WTC11 (cell line): Measurements from ENCODE around the gene NBEA.

ENCODE experiments used
- ATF1 ChIP-seq: sonication (generic); formaldehyde crosslinking; IDR thresholded peaks from 2 replicates; pipeline ENCODE4 v1.8.1; 2023; ENCODE audit warnings: mild to moderate bottlenecking, moderate library complexity, missing genetic modification reagents
- CBFB ChIP-seq: sonication (generic); formaldehyde crosslinking; IDR thresholded peaks from 2 replicates; pipeline ENCODE4 v1.8.1; 2022; ENCODE audit warnings: mild to moderate bottlenecking, low read depth, missing genetic modification reagents
- CREB1 ChIP-seq: sonication (generic); formaldehyde crosslinking; IDR thresholded peaks from 2 replicates; pipeline ENCODE4 v1.8.0; 2023; ENCODE audit warnings: mild to moderate bottlenecking, missing genetic modification reagents
- GRHL2 ChIP-seq: fragments of 250-450 bp; sonication (Bioruptor Pico); IDR thresholded peaks from 2 replicates; pipeline ENCODE4 v1.8.0; 2022; ENCODE audit warnings: mild to moderate bottlenecking, moderate library complexity; ENCODE audit not compliant: insufficient replicate concordance, severe bottlenecking
- NR1H2 ChIP-seq: sonication (generic); formaldehyde crosslinking; IDR thresholded peaks from 2 replicates; pipeline ENCODE4 v1.9.0; 2021; ENCODE audit warnings: mild to moderate bottlenecking, moderate library complexity, missing genetic modification reagents
- NR2C2 ChIP-seq: sonication (generic); formaldehyde crosslinking; IDR thresholded peaks from 2 replicates; pipeline ENCODE4 v1.8.0; 2022; ENCODE audit warnings: mild to moderate bottlenecking, missing genetic modification reagents
- NR3C1 ChIP-seq: sonication (generic); formaldehyde crosslinking; conservative IDR thresholded peaks from 2 replicates; pipeline ENCODE4 v1.8.1; 2023; ENCODE audit warnings: low read depth, mild to moderate bottlenecking, missing genetic modification reagents
- ZNF416 ChIP-seq: fragments of 250-450 bp; sonication (Bioruptor Pico); IDR thresholded peaks from 2 replicates; pipeline ENCODE4 v1.9.0; 2021; ENCODE audit warnings: mild to moderate bottlenecking, inconsistent platforms
- ZNF671 ChIP-seq: fragments of 250-450 bp; sonication (Bioruptor Pico); IDR thresholded peaks from 2 replicates; pipeline ENCODE4 v1.8.0; 2021; ENCODE audit warnings: mild to moderate bottlenecking
- TF ChIP-seq, protein P1 (sequence below): sonication (generic); formaldehyde crosslinking; IDR thresholded peaks from 2 replicates; pipeline ENCODE4 v1.8.1; 2022; ENCODE audit warnings: mild to moderate bottlenecking, moderate library complexity, missing genetic modification reagents
- TF ChIP-seq, protein P2 (sequence below): fragments of 200-600 bp; IDR thresholded peaks from 2 replicates; pipeline ENCODE4 v1.8.0; 2022; ENCODE audit warnings: antibody characterized with exemption
- TF ChIP-seq, protein P3 (sequence below): sonication (generic); formaldehyde crosslinking; IDR thresholded peaks from 2 replicates; pipeline ENCODE4 v1.8.0; 2022; ENCODE audit warnings: mild to moderate bottlenecking, missing genetic modification reagents
- TF ChIP-seq, protein P4 (sequence below): sonication (generic); formaldehyde crosslinking; IDR thresholded peaks from 2 replicates; pipeline ENCODE4 v1.8.0; 2022; ENCODE audit warnings: mild to moderate bottlenecking, missing genetic modification reagents
- TF ChIP-seq, protein P5 (sequence below): sonication (generic); formaldehyde crosslinking; IDR thresholded peaks from 2 replicates; pipeline ENCODE4 v1.8.1; 2023; ENCODE audit warnings: mild to moderate bottlenecking, moderate library complexity, missing genetic modification reagents

DNA sequence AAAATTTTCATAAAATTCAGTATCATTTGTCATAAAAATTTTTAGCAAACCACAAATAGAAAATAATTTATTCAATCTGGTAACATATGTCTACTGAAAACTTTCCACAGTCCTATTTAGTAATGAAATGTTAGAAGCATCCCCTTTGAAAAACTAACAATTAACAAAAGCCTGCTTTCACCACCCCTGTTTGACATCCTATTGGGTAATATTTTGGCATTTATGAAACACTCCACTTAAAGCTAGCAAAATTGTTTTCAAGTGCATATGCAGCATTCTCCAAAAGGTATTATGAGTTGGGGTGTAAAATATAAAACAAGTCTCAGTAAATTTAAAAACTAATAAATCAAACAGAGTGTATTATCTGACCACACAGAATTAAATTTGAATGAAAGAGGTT, 189.4 kb downstream of the NBEA start:
- no peak for TF ChIP-seq CREB1 (CRISPR knock-in tag)
- TF ChIP-seq, protein P1, sequence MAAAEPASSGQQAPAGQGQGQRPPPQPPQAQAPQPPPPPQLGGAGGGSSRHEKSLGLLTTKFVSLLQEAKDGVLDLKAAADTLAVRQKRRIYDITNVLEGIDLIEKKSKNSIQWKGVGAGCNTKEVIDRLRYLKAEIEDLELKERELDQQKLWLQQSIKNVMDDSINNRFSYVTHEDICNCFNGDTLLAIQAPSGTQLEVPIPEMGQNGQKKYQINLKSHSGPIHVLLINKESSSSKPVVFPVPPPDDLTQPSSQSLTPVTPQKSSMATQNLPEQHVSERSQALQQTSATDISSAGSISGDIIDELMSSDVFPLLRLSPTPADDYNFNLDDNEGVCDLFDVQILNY (CRISPR knock-in tag), result no peak
- no peak for TF ChIP-seq ZNF671
- TF ChIP-seq, protein P2, sequence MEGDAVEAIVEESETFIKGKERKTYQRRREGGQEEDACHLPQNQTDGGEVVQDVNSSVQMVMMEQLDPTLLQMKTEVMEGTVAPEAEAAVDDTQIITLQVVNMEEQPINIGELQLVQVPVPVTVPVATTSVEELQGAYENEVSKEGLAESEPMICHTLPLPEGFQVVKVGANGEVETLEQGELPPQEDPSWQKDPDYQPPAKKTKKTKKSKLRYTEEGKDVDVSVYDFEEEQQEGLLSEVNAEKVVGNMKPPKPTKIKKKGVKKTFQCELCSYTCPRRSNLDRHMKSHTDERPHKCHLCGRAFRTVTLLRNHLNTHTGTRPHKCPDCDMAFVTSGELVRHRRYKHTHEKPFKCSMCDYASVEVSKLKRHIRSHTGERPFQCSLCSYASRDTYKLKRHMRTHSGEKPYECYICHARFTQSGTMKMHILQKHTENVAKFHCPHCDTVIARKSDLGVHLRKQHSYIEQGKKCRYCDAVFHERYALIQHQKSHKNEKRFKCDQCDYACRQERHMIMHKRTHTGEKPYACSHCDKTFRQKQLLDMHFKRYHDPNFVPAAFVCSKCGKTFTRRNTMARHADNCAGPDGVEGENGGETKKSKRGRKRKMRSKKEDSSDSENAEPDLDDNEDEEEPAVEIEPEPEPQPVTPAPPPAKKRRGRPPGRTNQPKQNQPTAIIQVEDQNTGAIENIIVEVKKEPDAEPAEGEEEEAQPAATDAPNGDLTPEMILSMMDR, result no peak
- no peak for TF ChIP-seq NR1H2 (CRISPR knock-in tag)
- TF ChIP-seq CBFB (CRISPR knock-in tag), result no peak
- no peak for TF ChIP-seq ZNF416 (CRISPR knock-in tag)
- TF ChIP-seq NR2C2 (CRISPR knock-in tag), result no peak
- TF ChIP-seq NR3C1, result no peak
- TF ChIP-seq, protein P3, sequence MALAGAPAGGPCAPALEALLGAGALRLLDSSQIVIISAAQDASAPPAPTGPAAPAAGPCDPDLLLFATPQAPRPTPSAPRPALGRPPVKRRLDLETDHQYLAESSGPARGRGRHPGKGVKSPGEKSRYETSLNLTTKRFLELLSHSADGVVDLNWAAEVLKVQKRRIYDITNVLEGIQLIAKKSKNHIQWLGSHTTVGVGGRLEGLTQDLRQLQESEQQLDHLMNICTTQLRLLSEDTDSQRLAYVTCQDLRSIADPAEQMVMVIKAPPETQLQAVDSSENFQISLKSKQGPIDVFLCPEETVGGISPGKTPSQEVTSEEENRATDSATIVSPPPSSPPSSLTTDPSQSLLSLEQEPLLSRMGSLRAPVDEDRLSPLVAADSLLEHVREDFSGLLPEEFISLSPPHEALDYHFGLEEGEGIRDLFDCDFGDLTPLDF, result no peak
- TF ChIP-seq, protein P4, sequence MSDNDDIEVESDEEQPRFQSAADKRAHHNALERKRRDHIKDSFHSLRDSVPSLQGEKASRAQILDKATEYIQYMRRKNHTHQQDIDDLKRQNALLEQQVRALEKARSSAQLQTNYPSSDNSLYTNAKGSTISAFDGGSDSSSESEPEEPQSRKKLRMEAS (CRISPR knock-in tag), result no peak
- no peak for TF ChIP-seq GRHL2 (CRISPR knock-in tag)
- TF ChIP-seq, protein P5, sequence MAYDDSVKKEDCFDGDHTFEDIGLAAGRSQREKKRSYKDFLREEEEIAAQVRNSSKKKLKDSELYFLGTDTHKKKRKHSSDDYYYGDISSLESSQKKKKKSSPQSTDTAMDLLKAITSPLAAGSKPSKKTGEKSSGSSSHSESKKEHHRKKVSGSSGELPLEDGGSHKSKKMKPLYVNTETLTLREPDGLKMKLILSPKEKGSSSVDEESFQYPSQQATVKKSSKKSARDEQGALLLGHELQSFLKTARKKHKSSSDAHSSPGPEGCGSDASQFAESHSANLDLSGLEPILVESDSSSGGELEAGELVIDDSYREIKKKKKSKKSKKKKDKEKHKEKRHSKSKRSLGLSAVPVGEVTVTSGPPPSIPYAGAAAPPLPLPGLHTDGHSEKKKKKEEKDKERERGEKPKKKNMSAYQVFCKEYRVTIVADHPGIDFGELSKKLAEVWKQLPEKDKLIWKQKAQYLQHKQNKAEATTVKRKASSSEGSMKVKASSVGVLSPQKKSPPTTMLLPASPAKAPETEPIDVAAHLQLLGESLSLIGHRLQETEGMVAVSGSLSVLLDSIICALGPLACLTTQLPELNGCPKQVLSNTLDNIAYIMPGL (CRISPR knock-in tag), result no peak
- TF ChIP-seq ATF1 (CRISPR knock-in tag), result no peak
